KOPT-K1 (cell line): Measurements from ENCODE around the gene ANKS1B.

Experiments used
- H3K27ac ChIP-seq: fragments of 200-600 bp; sonication (generic); 2 replicates; pipeline ENCODE4 v1.5.1; 2016; ENCODE audit warnings: antibody characterized with exemption, mild to moderate bottlenecking, low read depth, low read length; ENCODE audit not compliant: poor library complexity, severe bottlenecking
- H3K36me3 ChIP-seq: fragments of 200-600 bp; sonication (generic); 2 replicates; pipeline ENCODE4 v1.5.1; 2017; ENCODE audit warnings: antibody characterized with exemption, mild to moderate bottlenecking, low read length, moderate library complexity; ENCODE audit not compliant: insufficient read depth
- H3K9me3 ChIP-seq: fragments of 200-600 bp; sonication (generic); 2 replicates; pipeline ENCODE4 v1.5.1; 2017; ENCODE audit warnings: antibody characterized with exemption, low read length, mild to moderate bottlenecking; ENCODE audit not compliant: insufficient read depth, poor library complexity, severe bottlenecking

ANKS1B gene

GRCh38 chr12:99522456-99522855, 462.3 kb downstream of the ANKS1B start:
- H3K9me3 ChIP-seq, result no peaks in the 10 kb centered on the region
- H3K36me3 ChIP-seq, result no peaks in the 10 kb centered on the region
- no peak overlapping the region for H3K27ac ChIP-seq

GRCh38 chr12:99521664-99522063, 463.1 kb downstream of the ANKS1B start:
- H3K27ac ChIP-seq, result no peak overlapping the region
- H3K36me3 ChIP-seq, result no peaks in the 10 kb centered on the region
- no peaks in the 10 kb centered on the region for H3K9me3 ChIP-seq

GRCh38 chr12:99513066-99513465, 471.7 kb downstream of the ANKS1B start:
- Histone ChIP-seq H3K27ac (no peak overlapping the region), H3K36me3 (no peaks in the 10 kb centered on the region), H3K9me3 (no peaks in the 10 kb centered on the region)

- Histone ChIP-seq H3K9me3 (no peaks in the 10 kb centered on the region), H3K36me3 (no peaks in the 10 kb centered on the region), H3K27ac (no peak overlapping the region)
These were observed 478.9 kb downstream of the ANKS1B start for GRCh38 chr12:99505805-99506204.

GRCh38 chr12:99498756-99499155, 486.0 kb downstream of the ANKS1B start:
- Histone ChIP-seq H3K27ac (no peak overlapping the region), H3K36me3 (no peaks in the 10 kb centered on the region), H3K9me3 (no peaks in the 10 kb centered on the region)

- Histone ChIP-seq H3K27ac (no peak overlapping the region), H3K36me3 (no peaks in the 10 kb centered on the region), H3K9me3 (no peaks in the 10 kb centered on the region)
These were observed 488.9 kb downstream of the ANKS1B start for GRCh38 chr12:99495799-99496198.

GRCh38 chr12:99493197-99493596, 491.5 kb downstream of the ANKS1B start:
- Histone ChIP-seq H3K27ac (no peak overlapping the region), H3K36me3 (no peaks in the 10 kb centered on the region), H3K9me3 (no peaks in the 10 kb centered on the region)

GRCh38 chr12:99486277-99486676, 498.5 kb downstream of the ANKS1B start:
- Histone ChIP-seq H3K36me3 (no peaks in the 10 kb centered on the region), H3K9me3 (no peaks in the 10 kb centered on the region)

GRCh38 chr12:99479149-99479548, 505.6 kb downstream of the ANKS1B start:
- Histone ChIP-seq H3K27ac (no peak overlapping the region), H3K9me3 (no peaks in the 10 kb centered on the region), H3K36me3 (no peaks in the 10 kb centered on the region)

More at GRCh38 chr12:99486277-99486676, 498.5 kb downstream of the ANKS1B start:
- no peak overlapping the region for H3K27ac ChIP-seq

- no peak overlapping the region for H3K27ac ChIP-seq
- no peaks in the 10 kb centered on the region for H3K9me3 ChIP-seq
- H3K36me3 ChIP-seq, result no peaks in the 10 kb centered on the region
These were observed 507.8 kb downstream of the ANKS1B start for GRCh38 chr12:99476956-99477355.

- no peak overlapping the region for H3K27ac ChIP-seq
- no peaks in the 10 kb centered on the region for H3K36me3 ChIP-seq
These were observed 529.2 kb downstream of the ANKS1B start for GRCh38 chr12:99455350-99456035.

GRCh38 chr12:99454539-99455172, 530.1 kb downstream of the ANKS1B start:
- no peaks in the 10 kb centered on the region for H3K36me3 ChIP-seq
- no peaks in the 10 kb centered on the region for H3K9me3 ChIP-seq
- no peak overlapping the region for H3K27ac ChIP-seq

More at GRCh38 chr12:99455350-99456035, 529.2 kb downstream of the ANKS1B start:
- no peaks in the 10 kb centered on the region for H3K9me3 ChIP-seq

- Histone ChIP-seq H3K9me3 (no peaks in the 10 kb centered on the region), H3K36me3 (no peaks in the 10 kb centered on the region), H3K27ac (no peak overlapping the region)
These were observed 530.7 kb downstream of the ANKS1B start for GRCh38 chr12:99453836-99454538.

GRCh38 chr12:99450036-99450630, 534.6 kb downstream of the ANKS1B start:
- no peak overlapping the region for H3K27ac ChIP-seq
- H3K9me3 ChIP-seq, result no peaks in the 10 kb centered on the region
- no peaks in the 10 kb centered on the region for H3K36me3 ChIP-seq

GRCh38 chr12:99444859-99445316, 539.8 kb downstream of the ANKS1B start:
- H3K36me3 ChIP-seq, result no peaks in the 10 kb centered on the region
- no peak overlapping the region for H3K27ac ChIP-seq
- H3K9me3 ChIP-seq, result no peaks in the 10 kb centered on the region
